Measurements from ENCODE around the gene UNC5A.

- TF ChIP-seq GATA2 (IDR thresholded peaks at IDR 0.05; ENCODE audit: low read depth, low read length) (no peak), GATA3 (IDR thresholded peaks at IDR 0.05; ENCODE audit: low read depth, low read length) (no peak)
Observed at GRCh38 chr5:176812269-176813259, 2.2 kb downstream of the UNC5A start.
